Suppressor macrophage treated with lipopolysaccharide for 1 hour (primary cell): ENCODE measurements around the gene RHOU.

Experiments used
- DNase-seq, 3 donors: peaks; one replicate each; pipeline ENCODE4 v3.0.0-alpha.2; 2020 to 2022

Gene RHOU

DNA sequence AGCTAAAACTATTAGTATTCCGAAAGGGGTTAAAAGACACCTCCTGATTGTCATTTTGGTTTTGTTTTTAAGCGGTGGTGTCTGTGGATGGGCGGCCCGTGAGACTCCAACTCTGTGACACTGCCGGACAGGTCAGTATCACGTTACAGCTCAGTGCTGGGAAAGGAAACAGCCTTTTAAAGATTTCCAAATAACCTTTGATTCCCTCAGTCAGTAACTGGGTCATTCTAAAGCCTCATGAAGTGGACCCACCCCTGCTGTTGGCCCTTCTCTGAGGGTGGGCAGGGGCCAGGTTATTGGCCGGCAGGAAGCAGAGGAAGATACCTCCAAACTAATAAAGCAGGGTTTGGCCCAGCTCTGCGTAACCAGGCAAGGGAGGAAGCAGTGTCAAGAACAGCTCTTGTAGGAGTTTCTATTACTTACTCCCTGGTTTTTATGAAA, 2.3 kb downstream of the RHOU start:
- DNase-seq, result peak in 2 of 3 donors; percentile 34 to 36

DNA sequence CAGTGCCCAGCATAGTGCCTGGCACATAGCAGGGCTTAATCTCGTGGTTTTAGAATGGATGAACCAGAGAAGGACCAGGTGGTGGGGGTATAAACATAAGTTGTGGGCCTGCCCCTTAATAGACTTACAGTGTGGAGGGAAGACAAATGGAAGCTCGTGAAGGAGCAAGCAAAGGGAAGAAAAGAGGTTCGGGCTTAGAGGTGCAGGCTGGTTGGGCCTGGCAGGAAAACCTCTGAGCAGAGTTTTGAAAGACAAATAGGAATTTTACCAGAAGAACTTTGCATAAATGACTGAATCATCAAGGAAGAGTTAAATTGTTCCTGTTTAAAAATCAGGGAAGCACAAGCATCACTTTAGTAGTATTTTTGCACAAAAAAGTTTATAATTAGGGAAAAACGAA, 4.5 kb downstream of the RHOU start:
- DNase-seq, result peak in 1 of 3 donors; percentile 22

- no peak for DNase-seq
Measured at GRCh38 chr1:228740543-228741317, 5.5 kb downstream of the RHOU start.

DNA sequence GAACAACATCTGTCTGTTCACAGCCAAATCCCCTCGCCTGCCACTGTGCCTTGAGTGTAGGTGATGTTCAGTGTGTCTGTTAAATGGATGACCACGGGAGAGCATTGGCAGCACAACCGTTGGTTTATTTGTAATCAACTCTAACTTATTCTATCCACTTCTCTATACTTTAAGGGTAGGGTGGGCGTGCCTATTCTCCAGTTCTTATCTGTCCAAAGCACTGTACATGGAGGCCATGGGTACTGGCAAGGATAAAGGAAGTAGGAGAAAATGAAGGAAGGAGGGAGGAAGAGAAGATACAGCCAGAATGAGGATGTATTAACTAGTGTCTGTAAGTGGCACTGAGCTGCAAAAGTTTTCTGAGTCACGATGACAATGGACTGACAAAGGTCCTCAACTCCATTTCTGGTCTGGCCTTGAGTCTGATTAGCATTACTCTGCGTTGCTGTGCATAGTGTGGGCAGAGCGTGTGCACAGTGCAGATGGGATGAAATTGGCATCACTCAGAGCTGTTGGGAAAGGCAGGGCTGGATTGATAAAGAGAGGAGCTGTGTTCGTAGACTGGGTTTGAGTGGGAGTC, 7.1 kb downstream of the RHOU start:
- DNase-seq, result peak; percentile 50 to 73 (median 69)

GRCh38 chr1:228743405-228743804, 8.1 kb downstream of the RHOU start:
- DNase-seq, result no peak

GRCh38 chr1:228744356-228744755, 9.1 kb downstream of the RHOU start:
- peak in 2 of 3 donors; percentile 31 for DNase-seq

DNA sequence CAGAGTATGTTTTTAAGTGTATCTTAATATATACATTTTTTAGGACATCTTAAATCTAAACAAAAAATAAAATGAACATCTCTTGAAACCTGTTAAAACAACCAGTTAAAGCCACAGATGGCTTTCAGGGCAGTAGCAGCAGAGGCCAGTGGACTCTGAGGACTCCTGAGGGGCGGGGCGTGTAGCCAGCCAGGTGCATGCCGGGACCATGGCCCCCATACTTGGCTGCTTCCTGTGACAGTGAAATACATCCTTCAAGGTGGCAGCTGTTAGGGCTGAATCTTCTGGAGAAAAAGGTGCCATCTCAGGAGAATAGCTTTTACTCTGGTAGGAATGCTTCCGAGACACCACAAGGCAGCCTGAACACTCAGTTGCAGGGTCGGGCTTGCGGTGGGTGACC, 9.6 kb downstream of the RHOU start:
- DNase-seq, result no peak

DNA sequence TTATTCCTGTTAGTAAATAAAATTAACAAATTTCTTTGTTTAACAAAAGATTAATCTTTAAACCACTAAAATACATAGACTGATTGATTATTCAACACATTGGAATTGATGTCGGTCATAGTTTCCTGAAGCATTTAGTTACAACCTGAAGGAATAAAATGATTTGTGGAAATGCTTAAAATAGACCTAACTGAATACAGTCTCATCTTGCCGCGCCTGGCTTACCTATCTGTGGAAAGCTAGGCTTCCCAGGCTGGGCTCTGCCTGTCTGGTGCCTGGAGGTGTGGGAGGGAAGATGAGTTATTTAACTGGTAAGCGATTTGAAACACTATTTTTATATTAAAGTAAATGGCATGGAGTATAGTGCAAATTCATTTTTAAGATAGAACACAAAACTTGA, 10.2 kb downstream of the RHOU start:
- DNase-seq, result no peak

DNA sequence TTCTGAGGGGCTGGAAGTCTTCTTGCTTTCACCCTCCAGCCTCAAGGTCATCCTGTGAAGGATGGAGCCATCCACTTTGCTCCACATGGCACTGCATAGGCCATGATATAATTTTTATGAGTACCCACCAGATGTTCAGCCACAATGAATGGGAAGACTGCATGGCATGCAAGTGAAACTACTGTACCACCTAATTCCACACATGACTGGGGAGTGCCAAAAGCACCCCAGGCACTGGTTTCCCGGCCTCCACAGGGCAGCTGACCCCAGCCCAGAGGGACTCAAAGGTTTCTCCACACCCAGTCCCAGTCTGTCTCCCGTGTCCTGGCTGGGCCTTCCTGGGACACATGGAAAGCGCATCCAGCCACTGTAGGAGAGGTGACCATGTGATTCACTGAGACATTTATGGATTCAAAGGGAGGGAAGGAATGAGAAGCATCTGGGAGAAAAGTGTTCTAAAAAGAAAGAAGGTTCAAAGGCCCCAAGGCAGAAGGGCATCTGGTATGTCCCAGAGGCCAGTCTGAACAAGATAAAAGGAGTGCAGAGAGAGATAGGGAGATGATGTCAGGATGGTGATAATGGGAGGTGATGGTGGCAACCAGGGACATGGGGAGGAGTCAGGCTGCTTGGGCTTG, 12.1 kb downstream of the RHOU start:
- DNase-seq, result no peak

GRCh38 chr1:228748029-228748428, 12.8 kb downstream of the RHOU start:
- no peak for DNase-seq

- DNase-seq, result no peak
Measured at GRCh38 chr1:228748431-228748830, 13.2 kb downstream of the RHOU start.

- DNase-seq, result no peak
Measured at GRCh38 chr1:228749765-228750164, 14.5 kb downstream of the RHOU start.

DNA sequence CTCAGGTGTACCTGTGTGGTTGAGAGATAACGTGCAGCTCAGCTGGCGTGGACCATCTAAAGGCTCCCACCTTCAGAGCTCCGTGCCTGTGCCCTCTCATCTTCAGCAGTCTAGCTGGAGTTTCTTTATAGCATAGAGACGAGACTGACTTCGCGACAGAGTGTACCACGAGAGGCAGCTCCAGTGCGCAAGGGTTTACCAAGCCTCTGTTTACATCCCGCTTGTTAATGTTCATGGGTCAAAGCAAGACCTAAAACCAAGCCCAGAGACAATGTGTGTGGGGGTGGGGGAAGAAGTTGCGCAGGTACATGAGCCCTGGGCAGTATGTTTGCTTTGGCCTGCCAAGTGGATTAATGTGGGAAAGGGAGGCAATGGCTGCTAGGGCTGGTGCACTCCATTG, 15.6 kb downstream of the RHOU start:
- DNase-seq, result no peak

DNA sequence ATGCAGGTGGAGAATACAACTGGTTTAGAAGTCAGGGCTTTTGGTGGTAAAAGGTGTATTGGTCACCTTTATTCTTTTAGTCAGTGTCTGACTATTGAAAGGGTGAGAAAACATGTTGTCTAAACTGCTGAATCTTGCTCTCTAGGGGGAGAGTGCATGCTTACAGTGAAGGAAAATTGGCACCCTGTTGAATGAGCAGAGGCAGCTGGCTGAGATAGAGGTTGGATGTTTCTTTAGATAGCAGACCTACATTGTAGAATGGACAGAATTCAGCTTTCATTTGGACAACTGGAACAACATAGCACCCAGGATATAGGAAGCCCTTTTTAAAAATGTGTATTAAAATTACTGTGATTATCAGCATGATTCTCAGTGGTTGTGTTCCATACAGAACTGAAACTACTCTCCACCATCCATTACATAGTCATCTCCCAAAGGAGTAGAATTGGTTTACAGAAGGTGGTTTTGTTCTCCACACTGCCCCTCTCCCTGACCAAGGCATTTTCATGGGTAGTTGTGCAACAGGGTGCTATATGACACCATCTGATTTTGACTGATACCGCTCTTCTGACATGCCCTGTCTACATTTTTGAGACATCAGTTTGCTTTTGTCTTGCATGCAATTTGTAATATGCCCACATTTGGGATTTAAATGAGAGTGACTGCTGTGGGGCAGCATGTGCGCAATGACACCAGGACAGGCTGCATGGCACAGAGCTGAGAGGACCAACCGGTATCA, 16.2 kb downstream of the RHOU start:
- DNase-seq, result peak; percentile 50 to 57 (median 54)

- DNase-seq, result no peak
Measured at GRCh38 chr1:228752258-228752657, 17.0 kb downstream of the RHOU start.

DNA sequence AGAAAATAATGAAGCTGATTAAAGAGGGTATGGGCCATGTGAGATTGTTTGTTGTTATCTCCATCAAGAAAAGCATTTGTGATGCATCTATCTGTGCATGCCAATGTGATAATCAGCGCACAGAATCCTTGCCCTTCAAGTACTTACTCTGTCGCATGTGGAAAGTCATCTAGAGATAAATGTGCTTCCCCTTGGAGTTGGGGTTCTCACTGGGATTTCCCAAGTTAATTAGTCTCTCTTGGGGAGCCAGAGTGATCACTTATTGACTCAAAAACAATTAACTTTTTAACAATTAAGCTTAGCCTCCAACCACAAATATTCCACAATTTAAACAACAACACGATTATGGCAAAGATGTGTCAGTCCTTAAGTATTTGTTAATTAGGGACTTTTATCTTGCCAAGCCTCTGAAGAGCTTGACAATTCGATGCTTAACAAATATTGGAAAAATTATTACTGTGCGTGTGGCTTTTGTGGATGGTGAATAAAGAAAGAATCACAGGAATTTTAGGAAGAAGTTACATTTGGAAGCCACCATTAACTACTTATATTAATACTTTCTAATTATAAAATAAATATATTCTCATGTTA, 17.5 kb downstream of the RHOU start:
- DNase-seq, result peak; percentile 29 to 52 (median 36)

GRCh38 chr1:228753287-228753686, 18.0 kb downstream of the RHOU start:
- DNase-seq, result peak in 1 of 3 donors; percentile 27

DNA sequence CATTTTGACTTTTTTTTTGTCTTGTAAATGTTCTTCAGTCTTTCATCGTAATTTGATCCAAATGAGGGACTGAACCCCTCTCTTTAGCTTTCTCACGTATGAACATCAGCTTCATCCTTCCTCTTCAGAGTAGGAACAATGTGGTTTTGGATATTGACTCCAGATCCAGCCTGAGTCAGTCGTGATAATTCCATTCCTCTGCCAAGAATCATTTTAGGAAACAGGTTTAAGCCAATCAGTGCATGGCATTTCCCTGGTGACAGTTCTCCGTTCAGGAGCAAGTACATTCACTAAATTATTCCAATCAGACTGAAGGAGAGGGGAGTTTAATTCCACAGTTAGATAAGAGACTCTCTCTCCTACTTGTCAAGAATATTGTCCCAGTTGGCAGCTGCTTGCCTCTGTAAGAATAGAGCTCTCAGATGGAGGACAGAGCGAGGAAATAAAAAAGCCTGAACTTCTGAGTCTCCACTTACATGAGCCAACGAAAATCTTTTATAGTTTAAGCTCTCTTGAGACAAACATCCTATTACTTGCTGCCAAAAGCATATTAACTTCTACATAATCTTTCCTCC, 18.6 kb downstream of the RHOU start:
- DNase-seq, result no peak

- no peak for DNase-seq
Measured at GRCh38 chr1:228754646-228755268, 19.5 kb downstream of the RHOU start.

DNA sequence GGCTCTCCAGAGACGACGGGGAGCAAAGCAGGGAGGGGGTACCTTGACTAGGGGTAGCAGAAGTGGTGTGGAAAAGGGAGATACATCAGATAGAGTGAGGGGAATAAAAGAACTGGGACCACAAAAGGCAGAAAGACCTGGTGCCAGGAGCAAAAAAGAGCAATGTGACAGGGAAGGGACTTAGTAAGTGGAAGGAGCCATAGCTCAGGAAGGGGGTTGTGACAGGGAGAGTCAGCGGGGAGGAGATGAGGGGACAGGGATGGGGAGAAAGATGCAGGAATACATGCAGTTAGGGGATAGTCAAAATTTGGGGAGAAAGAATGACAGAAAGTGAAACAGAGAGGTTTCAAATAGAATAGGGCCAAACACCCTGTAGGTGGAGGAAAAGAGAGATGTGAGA, 20.5 kb downstream of the RHOU start:
- DNase-seq, result no peak

DNA sequence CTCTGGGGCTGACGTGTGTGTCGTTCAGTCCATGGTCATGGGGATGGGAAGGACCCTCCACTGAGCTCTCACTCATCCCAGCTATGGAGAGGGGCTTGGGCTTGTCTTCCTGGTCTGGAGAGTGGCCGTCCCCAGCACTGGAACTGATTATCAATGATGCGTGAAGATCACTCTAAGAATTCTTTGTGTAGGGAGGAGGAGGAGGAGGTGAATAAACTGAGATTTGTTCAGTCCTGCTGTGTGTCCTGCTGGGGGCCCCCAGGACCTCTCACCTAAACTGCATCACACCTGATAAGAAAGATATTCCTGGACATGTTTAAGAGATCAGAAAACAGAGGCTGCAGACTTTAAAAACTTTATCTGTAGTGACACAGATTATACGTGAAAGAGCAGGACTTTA, 21.2 kb downstream of the RHOU start:
- no peak for DNase-seq

DNA sequence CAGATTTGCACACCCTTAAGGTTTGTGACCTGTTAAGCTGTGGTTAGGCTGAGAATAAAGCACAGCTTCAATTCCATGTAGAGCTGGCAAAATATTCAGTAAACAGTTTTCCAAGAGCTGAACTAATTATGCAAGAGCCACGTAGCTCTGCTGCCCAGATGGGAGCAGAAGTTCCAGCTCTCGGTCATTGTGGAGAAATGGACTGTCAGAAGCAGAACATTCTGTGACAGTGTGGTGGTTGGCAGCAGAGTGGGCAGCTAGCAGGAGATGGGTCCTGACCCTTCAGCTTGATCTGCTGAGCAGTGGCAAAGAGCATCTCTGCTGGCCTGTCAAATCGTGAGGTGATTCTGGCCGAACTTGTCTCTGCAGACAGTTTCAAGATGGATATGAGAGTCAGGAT, 23.2 kb downstream of the RHOU start:
- no peak for DNase-seq
